Uterus (tissue), 4 donors: ENCODE data around the gene NEU4. TPM values are rescaled to one million over a fixed set of nuclear protein-coding genes. Genes with fewer than 3 reads are reported as not detected.
A peak's percentile ranks its signal among the peaks of the same experiment; 100 is the strongest.
"Not testable (repeated sequence)": the region's sequence is repeated elsewhere in the genome, so short reads cannot be mapped to it uniquely, and the experiment has no call there.

Experiments
- DNase-seq, 2 donors: peaks; one replicate each; pipeline ENCODE4 v3.0.0-alpha.2; 2019 to 2020
- H3K27ac ChIP-seq, 2 donors: fragments of 200-600 bp; sonication (generic); 1 replicate in 1 of 2; 2 replicates in 1 of 2; pipeline ENCODE4 v1.5.1; 2016 to 2018
- H3K27me3 ChIP-seq, 2 donors: fragments of 200-600 bp; sonication (generic); one replicate each; pipeline ENCODE4 v1.5.1; 2018 to 2019; ENCODE audit warnings: control low read depth in 1 of 2
- H3K36me3 ChIP-seq, 2 donors: fragments of 200-600 bp; sonication (generic); one replicate each; pipeline ENCODE4 v1.5.1; 2019; ENCODE audit warnings: control low read depth in 1 of 2
- H3K4me1 ChIP-seq, 2 donors: fragments of 200-600 bp; sonication (generic); one replicate each; pipeline ENCODE4 v1.5.1; 2018 to 2019; ENCODE audit warnings: control low read depth in 1 of 2
- H3K4me3 ChIP-seq, 2 donors: fragments of 200-600 bp; sonication (generic); 1 replicate in 1 of 2; 2 replicates in 1 of 2; pipeline ENCODE4 v1.5.1; 2018 to 2019; ENCODE audit warnings: mild to moderate bottlenecking in 1 of 2
- H3K9me3 ChIP-seq, 2 donors: fragments of 200-600 bp; sonication (generic); one replicate each; pipeline ENCODE4 v1.5.1; 2019; ENCODE audit warnings: control low read depth in 1 of 2
- POLR2A ChIP-seq, 2 donors: fragments of 450-650 bp; IDR thresholded peaks; one replicate each; pipeline ENCODE4 v1.6.1; 2016; ENCODE audit warnings: antibody characterized with exemption in 2 of 2, mild to moderate bottlenecking in 1 of 2, moderate library complexity in 1 of 2
- intact Hi-C: fragments of 100-400 bp; cut with DNase I; formaldehyde crosslinking; loops from one replicate; pipeline ENCODE4 v1.15.1; 2023; ENCODE audit warnings: low total_unique reads
- total RNA-seq, 4 donors: library from RNA; depleted of rRNA in 3 of 4; stranded (reverse); fragments of >200 nt in 3 of 4; gene quantifications; one replicate each; pipeline versions ENCODE4 v1.1.0 to v1.2.4, GENCODE V29; 2014 to 2023
- TF ChIP-seq, protein P1 (sequence below), 4 experiments: fragments of 200-600 bp in 2 of 4; fragments of 450-650 bp in 2 of 4; sonication (generic) in 2 of 4; IDR thresholded peaks; one replicate each; pipeline ENCODE4 v1.5.1; 2016 to 2019; ENCODE audit warnings: antibody characterized with exemption in 4 of 4, mild to moderate bottlenecking in 2 of 4, moderate library complexity in 1 of 4
- donor health status: DM: yes; HTN: yes; CAD: no.

The NEU4 gene
- total RNA-seq, 4 donors from 2014 or later, result 0.21 to 0.29 TPM; not detected in 2

GRCh38 chr2:241822264-241822623 is 13.3 kb downstream of the NEU4 start:
- no peak for DNase-seq
- H3K36me3 ChIP-seq, result no peaks in the 10 kb centered on the region
- TF ChIP-seq, protein P1, sequence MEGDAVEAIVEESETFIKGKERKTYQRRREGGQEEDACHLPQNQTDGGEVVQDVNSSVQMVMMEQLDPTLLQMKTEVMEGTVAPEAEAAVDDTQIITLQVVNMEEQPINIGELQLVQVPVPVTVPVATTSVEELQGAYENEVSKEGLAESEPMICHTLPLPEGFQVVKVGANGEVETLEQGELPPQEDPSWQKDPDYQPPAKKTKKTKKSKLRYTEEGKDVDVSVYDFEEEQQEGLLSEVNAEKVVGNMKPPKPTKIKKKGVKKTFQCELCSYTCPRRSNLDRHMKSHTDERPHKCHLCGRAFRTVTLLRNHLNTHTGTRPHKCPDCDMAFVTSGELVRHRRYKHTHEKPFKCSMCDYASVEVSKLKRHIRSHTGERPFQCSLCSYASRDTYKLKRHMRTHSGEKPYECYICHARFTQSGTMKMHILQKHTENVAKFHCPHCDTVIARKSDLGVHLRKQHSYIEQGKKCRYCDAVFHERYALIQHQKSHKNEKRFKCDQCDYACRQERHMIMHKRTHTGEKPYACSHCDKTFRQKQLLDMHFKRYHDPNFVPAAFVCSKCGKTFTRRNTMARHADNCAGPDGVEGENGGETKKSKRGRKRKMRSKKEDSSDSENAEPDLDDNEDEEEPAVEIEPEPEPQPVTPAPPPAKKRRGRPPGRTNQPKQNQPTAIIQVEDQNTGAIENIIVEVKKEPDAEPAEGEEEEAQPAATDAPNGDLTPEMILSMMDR (IDR thresholded peaks at IDR 0.05), result no peak
- TF ChIP-seq POLR2A (IDR thresholded peaks at IDR 0.05), result no peak
- no peaks in the 10 kb centered on the region for H3K9me3 ChIP-seq
- no peaks in the 10 kb centered on the region for H3K4me1 ChIP-seq
- no peak overlapping the region for H3K27ac ChIP-seq
- no peaks in the 10 kb centered on the region for H3K27me3 ChIP-seq
- no peak overlapping the region for H3K4me3 ChIP-seq
- intact Hi-C loops, result no loop called here

DNA sequence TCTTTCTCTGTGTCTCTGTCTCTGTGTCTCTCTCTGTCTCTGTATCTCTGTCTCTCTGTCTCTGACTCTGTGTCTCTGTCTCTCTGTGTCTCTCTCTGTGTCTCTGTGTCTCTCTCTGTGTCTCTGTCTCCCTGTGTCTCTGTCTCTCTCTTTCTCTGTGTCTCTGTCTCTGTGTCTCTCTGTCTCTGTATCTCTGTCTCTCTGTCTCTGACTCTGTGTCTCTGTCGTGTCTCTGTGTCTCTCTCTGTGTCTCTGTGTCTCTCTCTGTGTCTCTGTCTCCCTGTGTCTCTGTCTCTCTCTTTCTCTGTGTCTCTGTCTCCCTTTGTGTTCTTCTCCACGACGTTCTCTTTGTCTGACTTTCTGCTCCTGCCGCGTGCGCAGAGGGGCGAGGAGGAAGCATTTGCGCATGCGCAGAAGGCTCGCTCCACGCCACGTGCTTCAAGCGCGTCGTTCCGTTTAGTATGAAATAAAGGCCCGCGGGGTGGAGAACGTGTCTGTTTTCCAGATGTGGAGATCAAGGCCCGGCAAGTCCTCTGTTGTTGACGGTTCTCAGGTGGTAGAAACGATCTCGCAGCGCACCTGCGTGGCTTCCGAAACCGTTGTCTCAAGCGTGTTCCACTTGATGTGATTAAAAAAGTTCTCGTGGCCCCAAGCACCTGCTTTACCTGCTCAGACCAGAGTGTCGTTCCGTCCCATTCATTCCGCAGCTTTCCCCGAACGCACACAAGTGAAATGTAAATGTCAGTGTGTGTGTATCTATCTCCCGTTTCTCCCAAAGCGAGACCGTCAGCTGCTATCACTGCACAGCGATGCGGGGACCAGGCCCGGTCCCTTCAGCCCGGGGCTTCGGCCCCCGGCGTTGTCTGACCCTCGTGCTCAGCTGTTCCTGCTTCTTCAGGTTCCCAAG is 14.8 kb downstream of the NEU4 start:
- H3K36me3 ChIP-seq, H3K4me1 ChIP-seq, H3K27me3 ChIP-seq, H3K27ac ChIP-seq, H3K9me3 ChIP-seq, intact Hi-C loops, DNase-seq, H3K4me3 ChIP-seq: not testable (repeated sequence)

- Histone ChIP-seq H3K27me3 (no peaks in the 10 kb centered on the region), H3K4me3 (no peak overlapping the region), H3K9me3 (no peaks in the 10 kb centered on the region), H3K36me3 (no peaks in the 10 kb centered on the region), H3K4me1 (no peaks in the 10 kb centered on the region), H3K27ac (no peak overlapping the region)
- intact Hi-C loops, result no loop called here
- no peak for DNase-seq
- TF ChIP-seq, protein P1 (IDR thresholded peaks at IDR 0.05), result no peak
- no peak for TF ChIP-seq POLR2A (IDR thresholded peaks at IDR 0.05)
Measured at GRCh38 chr2:241827394-241827793, 18.4 kb downstream of the NEU4 start.

GRCh38 chr2:241833101-241833663 is 24.2 kb downstream of the NEU4 start:
- TF ChIP-seq POLR2A (IDR thresholded peaks at IDR 0.05), result no peak
- TF ChIP-seq, protein P1 (IDR thresholded peaks at IDR 0.05), result no peak
- H3K4me3 ChIP-seq, result no peak overlapping the region
- no peak overlapping the region for H3K27ac ChIP-seq
- H3K27me3 ChIP-seq, result no peaks in the 10 kb centered on the region
- peak; percentile 60 to 62 for DNase-seq
- no peaks in the 10 kb centered on the region for H3K36me3 ChIP-seq
- no peaks in the 10 kb centered on the region for H3K4me1 ChIP-seq
- H3K9me3 ChIP-seq, result no peaks in the 10 kb centered on the region
- intact Hi-C loops, result no loop called here

- H3K4me1 ChIP-seq, H3K9me3 ChIP-seq, H3K36me3 ChIP-seq, H3K4me3 ChIP-seq, intact Hi-C loops, H3K27me3 ChIP-seq, H3K27ac ChIP-seq, DNase-seq: not testable (repeated sequence)
Measured at GRCh38 chr2:241833756-241834526, 24.9 kb downstream of the NEU4 start.
